GM23248 (cell line): ENCODE data around the gene GLI2. TPM values are rescaled to one million over a fixed set of nuclear protein-coding genes. Genes with fewer than 3 reads are reported as not detected.
A peak's percentile ranks its signal among the peaks of the same experiment; 100 is the strongest.

Experiments used
- DNase-seq: peaks from one replicate; pipeline ENCODE4 v3.0.0-alpha.2; 2015
- H2AFZ ChIP-seq: fragments of 200-600 bp; sonication (generic); 2 replicates; pipeline ENCODE4 v1.6.1; 2016; ENCODE audit warnings: antibody characterized with exemption
- H3F3A ChIP-seq: fragments of 200-600 bp; sonication (generic); 2 replicates; pipeline ENCODE4 v1.6.1; 2016; ENCODE audit warnings: mild to moderate bottlenecking, antibody characterized with exemption, mixed run types; ENCODE audit not compliant: insufficient read depth
- H3K27ac ChIP-seq: fragments of 200-600 bp; sonication (generic); 2 replicates; pipeline ENCODE4 v1.5.1; 2016; ENCODE audit warnings: mild to moderate bottlenecking
- H3K27me3 ChIP-seq: fragments of 200-600 bp; sonication (generic); replicated peaks from 2 replicates; pipeline ENCODE4 v1.6.1; 2016; ENCODE audit warnings: mild to moderate bottlenecking; ENCODE audit not compliant: insufficient read depth
- H3K36me3 ChIP-seq: fragments of 200-600 bp; sonication (generic); 2 replicates; pipeline ENCODE4 v1.6.1; 2016; ENCODE audit warnings: low read depth, mild to moderate bottlenecking
- H3K4me1 ChIP-seq: fragments of 200-600 bp; sonication (generic); 2 replicates; pipeline ENCODE4 v1.6.1; 2016; ENCODE audit warnings: mild to moderate bottlenecking; ENCODE audit not compliant: insufficient read depth
- H3K4me2 ChIP-seq: fragments of 200-600 bp; sonication (generic); one replicate; pipeline ENCODE4 v1.6.1; 2016; ENCODE audit warnings: mild to moderate bottlenecking; ENCODE audit not compliant: unreplicated experiment
- H3K4me3 ChIP-seq: fragments of 200-600 bp; sonication (generic); 2 replicates; pipeline ENCODE4 v1.5.1; 2016; ENCODE audit warnings: mild to moderate bottlenecking
- H3K79me2 ChIP-seq: fragments of 200-600 bp; sonication (generic); 2 replicates; pipeline ENCODE4 v1.6.1; 2016; ENCODE audit warnings: mild to moderate bottlenecking; ENCODE audit not compliant: insufficient read depth
- H3K9ac ChIP-seq: fragments of 200-600 bp; sonication (generic); 2 replicates; pipeline ENCODE4 v1.6.1; 2016; ENCODE audit warnings: mild to moderate bottlenecking
- H3K9me2 ChIP-seq: fragments of 200-600 bp; sonication (generic); 2 replicates; pipeline ENCODE4 v1.6.1; 2016; ENCODE audit warnings: mixed run types, mild to moderate bottlenecking, moderate library complexity; ENCODE audit not compliant: insufficient read depth
- H3K9me3 ChIP-seq: fragments of 200-600 bp; sonication (generic); one replicate; pipeline ENCODE4 v1.6.1; 2017; ENCODE audit warnings: low read depth
- H4K20me1 ChIP-seq: fragments of 200-600 bp; sonication (generic); 2 replicates; pipeline ENCODE4 v1.6.0; 2016; ENCODE audit not compliant: insufficient read depth
- EZH2 ChIP-seq: fragments of 200-600 bp; sonication (generic); IDR thresholded peaks from 2 replicates; pipeline ENCODE4 v1.6.1; 2018; ENCODE audit warnings: antibody characterized with exemption, mild to moderate bottlenecking; ENCODE audit not compliant: insufficient read depth, poor library complexity, severe bottlenecking
- EZH2phosphoT487 ChIP-seq: fragments of 200-600 bp; sonication (generic); IDR thresholded peaks from 2 replicates; pipeline ENCODE4 v1.6.1; 2018; ENCODE audit warnings: antibody characterized with exemption, moderate library complexity, mild to moderate bottlenecking, low read depth; ENCODE audit not compliant: insufficient read depth
- WGBS, 2 experiments: methylation state at CpG; one replicate each; pipeline ENCODE4 v1.1.6; 2015 to 2017; ENCODE audit warnings: low lambda C conversion rate in 2 of 2, low coverage in 1 of 2; ENCODE audit errors: missing lambda C conversion rate in 2 of 2; 5-methylcytosine and 5-hydroxymethylcytosine counted together
- in situ Hi-C: fragments of 300-500 bp; cut with MboI; formaldehyde crosslinking; loops from 2 replicates; pipeline ENCODE4 v1.15.0; 2020
- polyA plus RNA-seq: library from polyadenylated mRNA; unstranded; fragments of >200 nt; fragmentation: Nextera tagmentation; extraction: Ambion mirVana; gene quantifications from 2 replicates; pipeline ENCODE4 v1.2.1, GENCODE V29; 2016
- total RNA-seq: library from RNA; depleted of rRNA; stranded (reverse); fragments of >200 nt; shearing (Covaris generic); gene quantifications from 2 replicates; pipeline ENCODE4 v1.2.3, GENCODE V29; 2014

Gene GLI2
- total and polyA plus RNA-seq, 2 experiments from 2014 or later = 8.3 to 9.0 TPM

DNA sequence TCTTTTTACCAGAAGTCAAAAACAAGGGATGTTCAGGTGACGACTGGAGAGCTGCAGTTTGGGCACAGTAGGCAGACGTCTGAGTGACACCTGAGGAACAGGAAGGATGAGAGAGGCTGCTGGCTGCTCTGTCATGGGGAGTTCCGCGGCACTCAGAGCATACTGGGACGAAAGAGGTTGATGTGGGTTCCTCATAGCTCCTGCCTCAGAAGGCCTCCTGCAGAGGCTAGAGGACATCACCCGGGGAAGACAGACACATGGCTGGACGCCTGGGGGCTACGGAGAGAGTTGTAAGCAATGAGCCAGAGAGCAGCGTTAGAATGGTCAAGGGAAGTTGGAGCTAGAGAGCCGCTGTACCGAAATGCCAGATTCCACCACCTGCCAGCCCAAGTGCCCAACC, 45.1 kb upstream of the GLI2 start:
- H3K79me2 ChIP-seq = no peaks in the 10 kb centered on the region
- in situ Hi-C loops = loop anchor here (5.0 to 25.0 kb wide), 2 partner anchors 387 to 672 kb away; no protein-coding TSS in a partner anchor
- no peak for DNase-seq

DNA sequence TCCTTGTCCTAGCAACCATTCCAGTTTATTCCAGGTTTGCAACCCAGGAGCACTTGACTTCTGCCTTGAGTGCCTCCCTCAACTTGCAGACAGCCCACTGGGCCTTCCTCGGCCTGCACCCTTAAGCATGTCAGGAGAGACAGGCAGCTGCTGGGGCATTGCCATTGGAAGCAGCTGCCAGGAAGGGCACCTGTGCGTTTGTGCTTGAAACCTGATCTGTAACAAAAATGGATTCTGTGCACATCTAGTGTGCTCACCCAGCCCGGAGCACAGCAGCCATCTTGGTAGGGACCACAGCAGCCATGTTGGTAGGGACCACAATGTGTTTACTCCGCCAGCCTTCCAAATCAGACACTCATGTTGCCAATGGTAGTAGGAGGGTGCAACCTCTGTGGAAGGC, 44.3 kb upstream of the GLI2 start:
- Histone ChIP-seq H3K9ac (no peak overlapping the region), H3K9me3 (no peaks in the 10 kb centered on the region), H3K9me2 (no peaks in the 10 kb centered on the region), H3K4me3 (no peak overlapping the region), H3K27ac (no peak overlapping the region), H3K4me2 (no peak overlapping the region), H3K27me3 (0 out of 2 replicates have a peak, but pooled peaks cover 4% of the 10 kb centered on the region), H4K20me1 (no peaks in the 10 kb centered on the region), H3F3A (no peaks in the 10 kb centered on the region), H3K36me3 (no peaks in the 10 kb centered on the region), H3K79me2 (no peaks in the 10 kb centered on the region), H2AFZ (no peak overlapping the region), H3K4me1 (peaks cover 8% of the 10 kb centered on the region)
- DNase-seq = no peak
- TF ChIP-seq EZH2phosphoT487 (no peak), EZH2 (no peak)
- in situ Hi-C loops = loop anchor here (5.0 to 25.0 kb wide), 2 partner anchors 386 to 671 kb away; no protein-coding TSS in a partner anchor
- WGBS, 2 experiments = 83 to 84% methylated on average over 4 of the region's 4 CpGs

More for the DNA sequence above, 45.1 kb upstream of the GLI2 start:
- peaks cover 8% of the 10 kb centered on the region for H3K4me1 ChIP-seq
- no peaks in the 10 kb centered on the region for H3K9me2 ChIP-seq
- H2AFZ ChIP-seq = no peak overlapping the region
- H3K9ac ChIP-seq = no peak overlapping the region
- H3K9me3 ChIP-seq = no peaks in the 10 kb centered on the region
- WGBS, 2 experiments = 67 to 70% methylated on average over 7 to 11 of the region's 11 CpGs
- H3K36me3 ChIP-seq = no peaks in the 10 kb centered on the region
- no peak overlapping the region for H3K4me3 ChIP-seq
- TF ChIP-seq EZH2 = no peak
- TF ChIP-seq EZH2phosphoT487 = no peak
- 0 out of 2 replicates have a peak, but pooled peaks cover 4% of the 10 kb centered on the region for H3K27me3 ChIP-seq
- H4K20me1 ChIP-seq = no peaks in the 10 kb centered on the region
- H3K27ac ChIP-seq = no peak overlapping the region
- H3F3A ChIP-seq = no peaks in the 10 kb centered on the region
- H3K4me2 ChIP-seq = no peak overlapping the region

DNA sequence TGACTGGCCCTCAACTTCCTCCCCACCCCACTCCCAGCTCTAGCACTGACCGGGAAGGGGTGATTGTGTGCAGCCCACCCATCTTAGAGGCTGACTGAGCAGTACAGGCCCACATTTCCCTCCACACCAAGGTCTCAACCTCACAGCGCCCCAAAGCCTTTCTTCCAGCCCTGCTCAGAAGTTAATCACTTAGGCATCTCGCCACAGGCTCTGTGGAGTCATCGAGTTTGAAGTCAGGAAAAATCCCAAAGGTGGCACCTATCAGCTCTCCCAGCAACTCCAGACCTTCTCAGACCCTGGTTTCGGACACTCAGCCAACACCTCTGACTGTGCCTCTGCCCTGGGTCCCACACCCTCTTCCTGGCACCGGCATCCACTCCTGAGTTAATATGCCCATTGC, 43.0 kb upstream of the GLI2 start:
- Histone ChIP-seq H3K9me3 (no peaks in the 10 kb centered on the region), H3F3A (no peaks in the 10 kb centered on the region), H3K27ac (no peak overlapping the region), H3K36me3 (no peaks in the 10 kb centered on the region), H3K9ac (no peak overlapping the region), H3K9me2 (no peaks in the 10 kb centered on the region), H3K79me2 (no peaks in the 10 kb centered on the region), H2AFZ (no peak overlapping the region), H3K4me3 (no peak overlapping the region), H3K4me2 (no peak overlapping the region), H3K27me3 (no peaks in the 10 kb centered on the region), H4K20me1 (no peaks in the 10 kb centered on the region), H3K4me1 (peaks cover 8% of the 10 kb centered on the region)
- in situ Hi-C loops = loop anchor here (5.0 to 25.0 kb wide), 2 partner anchors 385 to 670 kb away; no protein-coding TSS in a partner anchor
- peak; percentile 53 for DNase-seq
- 72 to 80% methylated on average over 6 of the region's 6 CpGs for WGBS, 2 experiments
- TF ChIP-seq EZH2 = no peak
- no peak for TF ChIP-seq EZH2phosphoT487

DNA sequence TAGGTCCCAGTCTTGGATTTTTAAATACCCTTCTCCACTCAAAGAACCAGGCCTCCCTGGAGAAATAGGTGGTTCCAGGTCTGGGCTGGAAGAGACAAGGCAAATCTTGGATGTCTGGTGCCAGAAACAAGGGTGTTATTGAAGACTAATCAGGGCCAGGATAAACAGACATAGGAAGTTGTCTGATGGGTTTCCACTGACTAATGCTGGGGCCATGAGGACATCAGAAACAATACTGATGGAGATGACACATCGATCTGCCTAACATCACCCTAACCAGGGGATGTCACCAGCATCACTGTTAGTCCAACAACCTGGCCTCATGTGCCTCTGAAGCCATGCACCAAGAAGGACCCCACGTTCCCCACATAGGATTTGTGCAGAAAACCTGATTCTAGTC, 42.5 kb upstream of the GLI2 start:
- in situ Hi-C loops = loop anchor here (5.0 to 25.0 kb wide), 2 partner anchors 384 to 669 kb away; no protein-coding TSS in a partner anchor
- peak; percentile 60 for DNase-seq

More for the DNA sequence above, 42.5 kb upstream of the GLI2 start:
- no peak overlapping the region for H3K9ac ChIP-seq
- H3K9me2 ChIP-seq = no peaks in the 10 kb centered on the region
- H3K4me2 ChIP-seq = no peak overlapping the region
- no peak overlapping the region for H2AFZ ChIP-seq
- no peak overlapping the region for H3K4me3 ChIP-seq
- no peaks in the 10 kb centered on the region for H3F3A ChIP-seq
- TF ChIP-seq EZH2 (no peak), EZH2phosphoT487 (no peak)
- H3K36me3 ChIP-seq = no peaks in the 10 kb centered on the region
- no peaks in the 10 kb centered on the region for H3K27me3 ChIP-seq
- H3K79me2 ChIP-seq = no peaks in the 10 kb centered on the region
- H4K20me1 ChIP-seq = no peaks in the 10 kb centered on the region
- no peaks in the 10 kb centered on the region for H3K9me3 ChIP-seq
- H3K27ac ChIP-seq = no peak overlapping the region
- peaks cover 8% of the 10 kb centered on the region for H3K4me1 ChIP-seq
- WGBS, 2 experiments = 83 to 91% methylated on average over 2 of the region's 2 CpGs
